ENCODE measurements around the gene UCHL3. TPM values are rescaled to one million over a fixed set of nuclear protein-coding genes. Genes with fewer than 3 reads are reported as not detected.

Gene UCHL3
- total and polyA plus RNA-seq, 10 of the 15 experiments (the other 5 are each of a cell fraction or from before 2014, with no cell fraction given): 52.5 to 179 (median 104) TPM

DNA sequence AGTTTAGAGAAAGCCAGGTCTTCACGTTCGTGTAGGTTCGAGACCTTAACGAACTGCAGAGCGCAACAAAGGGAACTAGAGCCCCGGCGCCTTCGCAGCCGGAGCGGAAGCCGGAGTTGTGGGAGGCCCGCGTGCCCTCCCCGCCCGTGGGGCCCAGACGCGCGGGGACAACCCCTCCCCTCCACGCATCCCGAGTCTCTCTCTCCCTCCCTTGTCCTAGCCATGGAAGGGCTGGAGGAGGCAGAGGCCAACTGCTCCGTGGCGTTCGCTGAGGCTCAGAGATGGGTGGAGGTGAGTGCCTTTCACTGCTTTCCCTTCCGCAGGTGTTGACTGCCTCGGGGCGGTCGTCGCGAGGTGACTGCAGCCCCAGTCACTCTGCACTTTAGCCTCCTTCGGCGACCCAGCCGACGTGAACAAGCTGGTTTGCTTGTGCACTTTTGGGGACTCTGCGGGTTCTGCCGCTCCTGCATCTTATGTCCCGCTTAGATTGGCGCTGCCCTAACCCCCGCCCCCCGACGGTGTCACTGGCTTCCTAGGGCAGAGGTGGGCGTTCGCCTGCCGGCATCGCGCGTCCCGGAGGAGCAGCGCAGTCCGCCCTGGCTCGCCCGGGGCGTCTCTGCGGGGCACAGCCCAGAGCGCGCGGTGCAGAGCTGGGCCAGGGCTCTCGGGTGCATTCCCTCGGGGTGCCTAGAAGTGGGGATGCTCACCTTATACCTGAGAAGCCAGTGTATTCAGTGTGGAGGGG is 87.0 kb downstream of the UCHL3 start:
- peak overlapping the region; percentile 57 for H3K9ac ChIP-seq (ENCODE audit: control insufficient read depth, insufficient read depth, low read length)
- intact Hi-C loops (cut with micrococcal nuclease; ENCODE audit: unreplicated experiment) (loop anchor here (5.0 kb wide), 1 partner anchor 64 kb away; no protein-coding TSS in a partner anchor), in situ Hi-C loops (cut with MboI) (no loop called here)
- H4K20me1 ChIP-seq (ENCODE audit: control insufficient read depth, insufficient read depth): no peaks in the 10 kb centered on the region
- H2AFZ ChIP-seq (ENCODE audit: control insufficient read depth, low read depth, low read length): peak overlapping the region; percentile 77
- BruUV-seq (replicated peaks): no TSS peak
- H3K27ac ChIP-seq (ENCODE audit: control insufficient read depth, insufficient read depth): peak overlapping the region; percentile 22; the same call in 1 of the 2 replicates
- no peaks in the 10 kb centered on the region for H3K9me3 ChIP-seq (replicated peaks; ENCODE audit: control insufficient read depth, insufficient read depth, low read length)
- WGBS (ENCODE audit: insufficient coverage, insufficient replicate concordance, low lambda C conversion rate, missing lambda C conversion rate): 2% methylated on average over 52 of the region's 58 CpGs
- ChIA-PET RAD21 (ENCODE audit: unreplicated experiment) (no interaction called here), POLR2A (interaction anchor here (1.5 kb wide), 1 partner anchor 87 kb away, joined by 3 read pairs; the partner anchor contains the start of gene UCHL3), CTCF (interaction anchor here (0.6 kb wide), 1 partner anchor 842 kb away, joined by 3 read pairs; no protein-coding TSS in a partner anchor), SMC1A (ENCODE audit: uncharacterized antibody, unreplicated experiment) (no interaction called here)
- ATAC-seq (peak; percentile 69), FAIRE-seq (no peak), DNase-seq (ENCODE audit: low read depth, low spot score) (no peak)
- H3K27me3 ChIP-seq (replicated peaks in 1 of 2; ENCODE audit: control insufficient read depth in 2 of 2, insufficient read depth in 2 of 2, low read length in 1 of 2): no peaks in the 10 kb centered on the region
- no peaks in the 10 kb centered on the region for H3K36me3 ChIP-seq (ENCODE audit: control insufficient read depth in 2 of 2, insufficient read depth in 2 of 2, low read length in 1 of 2)
- TF ChIP-seq EP300 (IDR thresholded peaks at IDR 0.05; ENCODE audit: borderline replicate concordance in 1 of 2, control insufficient read depth in 1 of 2, low read depth in 2 of 2, low read length in 2 of 2) (no peak), CHD1 (IDR thresholded peaks at IDR 0.05; ENCODE audit: low read depth, low read length) (0 out of 2 replicates have a peak, but pooled peaks have one; percentile 48), KAT2A (conservative IDR thresholded peaks at IDR 0.05; ENCODE audit: control insufficient read depth, low read depth, low read length) (no peak), POLR2A (IDR thresholded peaks at IDR 0.05; ENCODE audit: low read depth, low read length) (peak; percentile 31; the same call in 1 of the 2 replicates), GATAD2B (conservative IDR thresholded peaks at IDR 0.05; ENCODE audit: low read depth) (no peak), NRF1 (conservative IDR thresholded peaks at IDR 0.05; ENCODE audit: low read depth, low read length) (no peak), TAF1 (IDR thresholded peaks at IDR 0.05; ENCODE audit: borderline replicate concordance, low read depth, low read length) (0 out of 2 replicates have a peak, but pooled peaks have one; percentile 27), CBX5 (IDR thresholded peaks at IDR 0.05; ENCODE audit: low read depth) (0 out of 2 replicates have a peak, but pooled peaks have one; percentile 65), SKIL (IDR thresholded peaks at IDR 0.05; ENCODE audit: low read depth, poor library complexity, severe bottlenecking) (no peak), CREB1 (IDR thresholded peaks at IDR 0.05; ENCODE audit: low read depth) (no peak), CEBPB (IDR thresholded peaks at IDR 0.05; ENCODE audit: borderline replicate concordance in 1 of 2, low read depth in 2 of 2, low read length in 2 of 2) (no peak), TARDBP (IDR thresholded peaks at IDR 0.05; ENCODE audit: borderline replicate concordance) (no peak), HDGF (IDR thresholded peaks at IDR 0.05) (0 out of 2 replicates have a peak, but pooled peaks have one; percentile 26), BHLHE40 (IDR thresholded peaks at IDR 0.05; ENCODE audit: borderline replicate concordance in 1 of 2, low read depth in 2 of 2, low read length in 1 of 2) (peak in 1 of 2 experiments; percentile 12; a peak in 1 of 4 replicates), IKZF1 (conservative IDR thresholded peaks at IDR 0.05) (peak; percentile 70), TCF3 (IDR thresholded peaks at IDR 0.05; ENCODE audit: borderline replicate concordance, insufficient read depth, low read depth, low read length) (0 out of 2 replicates have a peak, but pooled peaks have one; percentile 25), CBX3 (IDR thresholded peaks at IDR 0.05; ENCODE audit: borderline replicate concordance, low read depth) (no peak), YBX1 (IDR thresholded peaks at IDR 0.05) (no peak), YY1 (IDR thresholded peaks at IDR 0.05; ENCODE audit: low read depth, low read length) (no peak)
- TF ChIP-seq, protein P1, sequence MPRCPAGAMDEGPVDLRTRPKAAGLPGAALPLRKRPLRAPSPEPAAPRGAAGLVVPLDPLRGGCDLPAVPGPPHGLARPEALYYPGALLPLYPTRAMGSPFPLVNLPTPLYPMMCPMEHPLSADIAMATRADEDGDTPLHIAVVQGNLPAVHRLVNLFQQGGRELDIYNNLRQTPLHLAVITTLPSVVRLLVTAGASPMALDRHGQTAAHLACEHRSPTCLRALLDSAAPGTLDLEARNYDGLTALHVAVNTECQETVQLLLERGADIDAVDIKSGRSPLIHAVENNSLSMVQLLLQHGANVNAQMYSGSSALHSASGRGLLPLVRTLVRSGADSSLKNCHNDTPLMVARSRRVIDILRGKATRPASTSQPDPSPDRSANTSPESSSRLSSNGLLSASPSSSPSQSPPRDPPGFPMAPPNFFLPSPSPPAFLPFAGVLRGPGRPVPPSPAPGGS (IDR thresholded peaks at IDR 0.05; ENCODE audit: borderline replicate concordance, insufficient read depth, low read depth, low read length, poor library complexity, severe bottlenecking): no peak
- H3K4me1 ChIP-seq (ENCODE audit: control insufficient read depth, insufficient read depth, low read length): no peaks in the 10 kb centered on the region; the same call in 1 of the 2 replicates
- H3K79me2 ChIP-seq (ENCODE audit: control insufficient read depth, insufficient read depth, low read length): peaks cover 10% of the 10 kb centered on the region
- H3K4me3 ChIP-seq: peak overlapping the region; percentile 86
- peak overlapping the region; percentile 73 for H3K4me2 ChIP-seq (ENCODE audit: control insufficient read depth, insufficient read depth)
